LNCaP clone FGC (cell line): Measurements from ENCODE around the gene PIK3IP1.
"Not testable (repeated sequence)": the region's sequence is repeated elsewhere in the genome, so short reads cannot be mapped to it uniquely, and the experiment has no call there.

Experiments
- DNase-seq: peaks from one replicate; pipeline ENCODE4 v3.0.0-alpha.2; 2011; ENCODE audit warnings: low read depth
- H3K4me3 ChIP-seq: 2 replicates; pipeline ENCODE4 v1.5.1; 2011; ENCODE audit warnings: mild to moderate bottlenecking, low read depth, low read length, control low read depth
- CTCF ChIP-seq: IDR thresholded peaks from 2 replicates; pipeline ENCODE4 v1.5.1; 2012; ENCODE audit warnings: mild to moderate bottlenecking; ENCODE audit not compliant: control insufficient read depth, insufficient read depth; ENCODE audit errors: extremely low read depth

The PIK3IP1 gene

DNA sequence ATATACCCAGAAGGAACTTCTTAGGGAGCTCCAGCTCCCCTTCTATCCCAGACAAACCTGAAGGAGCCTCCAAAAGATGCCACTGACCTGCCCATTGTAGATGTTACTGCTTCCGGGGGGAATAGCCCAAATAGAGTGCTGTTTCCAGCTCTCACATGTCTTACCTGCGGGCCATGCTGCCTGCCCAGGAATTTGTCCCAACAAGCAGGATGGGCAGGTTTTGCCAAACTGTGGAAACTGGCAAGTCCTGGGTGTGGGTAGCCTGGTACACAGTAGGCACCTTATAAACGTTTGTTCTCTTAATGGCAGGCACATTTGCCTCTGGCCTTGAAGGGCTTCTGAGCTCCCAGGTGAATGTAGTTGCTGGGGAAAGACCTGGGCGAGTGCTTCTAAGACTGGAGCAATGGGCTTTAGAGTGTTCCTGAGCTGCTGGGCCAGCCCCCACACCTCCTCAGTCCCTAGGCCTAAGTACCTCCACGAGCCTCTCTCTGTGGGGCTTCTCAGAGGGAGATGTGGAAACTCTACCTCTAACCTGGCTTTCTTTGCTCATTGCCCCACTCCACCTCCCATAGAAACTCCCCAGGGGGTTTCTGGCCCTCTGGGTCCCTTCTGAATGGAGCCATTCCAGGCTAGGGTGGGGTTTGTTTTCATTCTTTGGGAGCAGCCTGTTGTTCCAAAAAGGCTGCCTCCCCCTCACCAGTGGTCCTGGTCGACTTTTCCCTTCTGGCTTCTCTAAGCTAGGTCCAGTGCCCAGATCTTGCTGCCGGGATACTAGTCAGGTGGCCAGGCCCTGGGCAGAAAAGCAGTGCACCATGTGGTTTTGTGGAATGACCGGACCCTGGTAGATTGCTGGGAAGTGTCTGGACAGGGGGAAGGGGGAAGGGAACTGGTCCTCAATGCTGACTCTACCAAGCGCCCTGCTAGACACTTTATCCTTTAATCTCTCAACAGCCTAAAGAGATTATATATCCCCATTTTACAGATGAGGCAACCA, 43.0 kb downstream of the PIK3IP1 start:
- peak overlapping the region; percentile 80 for H3K4me3 ChIP-seq
- no peak for DNase-seq
- TF ChIP-seq CTCF = no peak

DNA sequence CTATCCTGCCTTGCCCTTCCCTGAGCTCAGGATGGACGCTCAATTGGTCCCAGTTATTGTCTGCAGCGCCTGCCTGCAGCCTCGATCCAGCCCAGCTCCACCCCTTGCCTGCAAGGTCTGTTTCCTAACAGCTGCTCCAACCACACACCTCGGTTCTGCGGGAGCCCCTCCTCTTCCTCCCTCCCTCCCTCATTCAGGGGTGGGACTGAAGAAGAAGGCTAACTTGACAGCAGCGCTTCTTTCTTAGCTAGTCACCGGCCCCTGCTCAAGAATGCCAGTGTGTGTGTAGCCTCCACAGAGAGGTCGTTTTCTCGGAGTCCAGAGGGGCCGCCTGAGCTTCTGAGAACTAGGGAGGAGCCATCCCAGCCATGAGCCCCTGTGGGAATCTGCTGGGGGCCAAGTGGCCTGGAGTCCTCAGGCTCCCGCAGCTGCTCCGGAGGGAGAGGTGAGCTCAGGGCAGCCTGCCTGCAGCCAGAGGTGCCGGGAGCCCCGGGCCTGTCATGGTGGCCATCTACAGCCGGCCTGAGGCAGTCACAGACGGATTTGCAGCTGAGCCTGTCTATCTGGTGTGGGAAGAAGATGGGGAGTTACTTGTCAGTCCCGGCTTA, 44.0 kb downstream of the PIK3IP1 start:
- no peak for TF ChIP-seq CTCF
- H3K4me3 ChIP-seq = peak overlapping the region; percentile 80
- peak; percentile 80 for DNase-seq

GRCh38 chr22:31247726-31248125, 44.6 kb downstream of the PIK3IP1 start:
- no peak for TF ChIP-seq CTCF
- H3K4me3 ChIP-seq = peak overlapping the region; percentile 80

DNA sequence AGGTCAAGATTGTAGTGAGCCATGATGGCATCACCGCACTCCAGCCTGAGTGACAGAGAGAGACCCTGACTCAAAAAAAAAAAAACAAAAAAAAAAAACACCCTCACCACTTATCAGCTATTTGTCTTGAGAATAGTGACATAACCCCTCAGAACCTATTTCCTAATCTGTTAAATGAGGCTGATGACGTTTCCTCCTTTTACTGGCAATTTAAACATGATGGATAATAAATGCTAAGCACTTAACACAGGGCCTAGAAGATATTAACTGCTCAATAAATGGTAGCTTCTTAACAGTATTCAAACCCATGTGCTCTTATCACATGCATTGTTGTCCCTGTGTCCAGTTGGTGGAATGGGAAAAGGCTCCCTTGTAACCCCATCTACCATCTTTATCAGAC, 45.6 kb downstream of the PIK3IP1 start:
- no peak for TF ChIP-seq CTCF
- no peak for DNase-seq
- H3K4me3 ChIP-seq = no peak overlapping the region

More at GRCh38 chr22:31247726-31248125, 44.6 kb downstream of the PIK3IP1 start:
- no peak for DNase-seq

DNA sequence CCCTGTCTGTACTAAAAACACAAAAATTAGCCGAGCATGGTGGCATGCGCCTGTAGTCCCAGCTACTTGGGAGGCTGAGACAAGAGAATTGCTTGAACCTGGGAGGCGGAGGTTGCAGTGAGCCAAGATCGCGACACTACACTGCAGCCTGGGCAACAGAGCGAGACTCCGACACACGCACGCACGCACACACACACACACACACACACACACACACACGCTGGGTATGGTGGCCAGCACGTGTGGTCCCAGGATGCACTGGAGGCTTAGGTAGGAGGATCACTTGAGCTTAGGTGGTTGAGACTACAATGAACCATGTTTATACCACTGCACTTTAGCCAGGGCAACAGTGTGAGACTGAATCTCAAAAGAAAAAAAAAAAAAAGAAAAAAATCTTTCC, 46.3 kb downstream of the PIK3IP1 start:
- not testable (repeated sequence) for DNase-seq, H3K4me3 ChIP-seq

- DNase-seq = no peak
- TF ChIP-seq CTCF = no peak
- no peak overlapping the region for H3K4me3 ChIP-seq
These were observed 47.3 kb downstream of the PIK3IP1 start for GRCh38 chr22:31244943-31245451.
